GM19468 (cell line): ENCODE measurements around the gene PABPN1L.

Experiments
- ATAC-seq: cut with Tn5 transposase; IDR thresholded peaks from one replicate; pipeline ENCODE4 v1.9.1; 2021; ENCODE audit warnings: mild to moderate bottlenecking, moderate library complexity, moderate number of reproducible peaks; ENCODE audit not compliant: unreplicated experiment; ENCODE audit errors: extremely low read depth

Gene PABPN1L

DNA sequence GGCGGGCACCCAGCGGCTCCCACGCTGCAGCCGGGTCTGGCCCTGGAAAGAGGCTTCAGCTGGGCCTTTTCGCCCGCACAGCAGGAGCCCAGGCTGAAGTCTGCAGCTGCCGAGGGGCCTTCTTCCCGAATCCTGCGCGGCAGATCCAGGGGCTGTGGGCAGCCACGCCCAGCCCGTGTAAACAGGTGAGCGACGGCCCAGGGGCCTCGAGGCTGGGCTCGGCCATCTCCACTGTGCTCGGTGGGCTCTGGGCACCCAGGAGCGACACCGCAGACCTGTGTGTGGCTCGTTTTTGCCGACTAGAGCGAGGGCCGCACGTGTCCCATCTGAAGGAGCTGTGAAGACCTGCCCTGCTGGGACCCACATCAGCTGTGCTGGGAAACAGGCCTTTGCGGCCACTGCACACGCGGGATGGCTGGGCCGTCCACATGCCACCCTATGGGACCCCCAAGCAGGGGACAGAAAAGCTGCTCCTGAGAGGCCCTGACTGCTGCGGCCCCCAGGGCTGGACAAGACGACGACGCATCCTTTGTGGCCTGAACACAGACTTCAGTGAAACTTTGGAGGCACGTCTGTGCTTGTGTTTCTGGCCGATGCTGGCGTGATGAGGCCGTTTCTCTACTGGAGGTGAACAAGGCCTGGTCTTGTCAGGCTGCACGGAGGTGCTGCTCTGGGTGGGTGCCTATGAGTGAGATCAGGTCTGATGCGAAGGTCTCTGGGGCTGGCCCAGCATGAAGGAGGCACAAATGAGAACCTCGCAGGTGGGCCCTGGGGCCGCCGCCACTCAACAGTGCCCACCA, 49.5 kb downstream of the PABPN1L start:
- ATAC-seq: no peak

DNA sequence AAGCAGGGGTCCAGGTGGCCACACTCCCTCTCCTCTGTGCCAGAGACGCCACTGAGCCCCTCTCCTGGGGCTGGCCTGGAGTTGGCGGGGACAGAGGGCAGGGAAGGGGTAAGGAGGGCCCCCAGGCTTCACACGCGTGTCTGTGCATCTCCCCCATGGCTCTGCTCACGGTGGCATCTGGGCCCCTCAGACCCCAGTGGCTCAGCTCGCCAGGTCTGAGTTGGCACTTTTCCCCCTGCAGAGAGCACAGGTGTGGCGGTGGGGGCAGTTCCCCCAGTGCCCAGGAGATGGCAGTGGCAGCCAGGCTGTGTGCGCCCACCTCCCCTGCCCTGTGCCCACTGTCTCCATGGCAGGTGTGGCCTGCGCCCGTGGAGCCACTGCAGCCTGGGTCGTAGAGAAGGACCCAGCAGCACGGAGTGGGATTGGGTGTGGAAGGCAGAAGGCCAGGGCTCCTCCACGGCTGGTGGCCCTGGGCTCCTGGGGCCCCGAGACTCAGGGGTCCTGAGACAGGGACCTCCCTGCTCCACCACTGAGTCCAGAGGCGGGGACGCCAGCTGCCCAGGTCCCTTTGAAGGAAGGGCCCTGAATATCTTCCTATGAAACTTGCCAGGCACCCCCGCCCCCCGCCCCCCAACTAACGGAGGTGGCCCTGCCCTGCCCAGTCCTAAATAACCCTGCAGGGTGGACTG, 50.4 kb downstream of the PABPN1L start:
- no peak for ATAC-seq

DNA sequence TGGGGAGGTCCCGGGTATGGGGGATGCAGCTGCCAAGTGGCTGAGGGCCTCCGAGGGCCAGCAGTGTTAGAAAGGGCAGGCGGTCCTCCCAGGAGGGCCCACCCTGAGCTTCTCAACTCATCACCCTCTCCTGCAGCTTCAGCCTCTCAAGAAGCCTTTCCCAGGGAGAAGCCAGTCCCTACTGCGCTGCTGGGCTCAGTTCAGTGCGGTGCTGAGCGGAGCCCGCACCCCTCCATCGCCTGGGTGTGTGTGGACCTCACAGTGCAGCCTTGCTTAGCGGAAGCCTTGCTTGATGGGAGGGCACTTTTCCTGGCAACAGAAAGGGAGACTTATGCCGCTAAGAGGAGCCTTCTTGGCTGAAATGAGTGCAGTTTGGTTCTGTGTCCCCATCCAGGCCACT, 51.2 kb downstream of the PABPN1L start:
- no peak for ATAC-seq

DNA sequence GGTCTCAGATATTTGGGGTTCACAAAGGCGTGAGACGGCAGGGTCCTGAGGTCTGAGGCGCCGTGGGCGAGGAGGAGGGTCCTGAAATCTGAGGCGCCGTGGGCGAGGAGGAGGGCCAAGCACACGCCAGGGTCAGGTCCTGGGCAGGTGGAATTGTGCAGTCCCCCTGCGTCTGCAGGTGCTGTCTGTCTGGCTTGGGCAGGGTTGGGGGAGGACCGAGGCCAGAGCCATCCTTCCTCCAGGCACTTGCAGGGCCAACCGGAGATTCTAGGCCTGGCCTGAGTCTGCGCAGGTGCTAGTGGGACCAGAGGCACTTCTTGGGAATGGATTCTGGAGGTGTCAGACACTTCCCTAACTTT, 52.3 kb downstream of the PABPN1L start:
- ATAC-seq: no peak
